AG08395 (cell line): Measurements from ENCODE around the gene OR9G1.
"Not testable (repeated sequence)": the region's sequence is repeated elsewhere in the genome, so short reads cannot be mapped to it uniquely, and the experiment has no call there.

Experiments used
- DNase-seq: peaks from one replicate; pipeline ENCODE4 v3.0.0; 2012; ENCODE audit warnings: mixed read lengths, low spot score

OR9G1 gene, protein sequence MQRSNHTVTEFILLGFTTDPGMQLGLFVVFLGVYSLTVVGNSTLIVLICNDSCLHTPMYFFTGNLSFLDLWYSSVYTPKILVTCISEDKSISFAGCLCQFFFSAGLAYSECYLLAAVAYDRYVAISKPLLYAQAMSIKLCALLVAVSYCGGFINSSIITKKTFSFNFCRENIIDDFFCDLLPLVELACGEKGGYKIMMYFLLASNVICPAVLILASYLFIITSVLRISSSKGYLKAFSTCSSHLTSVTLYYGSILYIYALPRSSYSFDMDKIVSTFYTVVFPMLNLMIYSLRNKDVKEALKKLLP

DNA sequence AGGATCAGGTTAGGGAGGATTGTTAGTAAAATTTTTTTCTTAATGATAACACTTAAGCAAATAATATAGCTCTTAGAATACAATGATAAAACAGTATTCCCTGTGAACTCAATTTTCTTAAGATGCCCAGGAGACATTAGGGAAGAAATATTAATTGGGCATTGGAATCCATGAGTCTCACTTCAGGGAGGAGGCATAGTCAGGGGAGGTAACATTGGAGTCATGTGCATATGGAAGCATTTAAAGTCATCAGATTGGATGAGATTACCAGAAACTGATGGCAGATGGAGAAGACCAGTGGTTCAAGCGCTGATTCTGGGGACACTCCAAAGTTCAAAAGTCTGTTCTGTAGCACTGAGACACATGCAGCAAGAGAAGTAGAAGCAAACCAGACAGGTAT lies at the start of gene OR9G1:
TSS of gene OR9G1 (plus strand) at position 301 of the 400 bp plus-strand sequence. CDS start 1,293 bp downstream, outside the sequence.
- DNase-seq, result no peak

DNA sequence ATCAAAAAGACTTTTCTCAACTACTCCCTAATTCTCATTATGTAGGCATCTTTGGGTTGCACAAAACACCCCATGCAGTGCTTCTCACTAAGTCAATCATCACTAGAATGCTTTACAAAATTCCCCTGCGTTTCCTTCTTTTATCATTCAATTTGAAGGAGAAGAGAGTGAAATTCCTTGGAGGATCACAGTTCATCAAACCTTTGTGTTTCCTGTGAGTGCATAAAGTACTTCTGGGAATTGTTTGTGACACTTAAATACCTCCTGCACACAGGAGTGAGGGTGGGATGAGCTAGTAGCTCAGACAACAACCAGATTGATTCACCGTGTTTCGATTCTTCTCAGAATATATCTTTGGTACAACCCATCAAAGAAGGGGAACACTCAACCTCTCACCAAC lies 39.1 kb upstream of the OR9G1 start:
- DNase-seq, result no peak

DNA sequence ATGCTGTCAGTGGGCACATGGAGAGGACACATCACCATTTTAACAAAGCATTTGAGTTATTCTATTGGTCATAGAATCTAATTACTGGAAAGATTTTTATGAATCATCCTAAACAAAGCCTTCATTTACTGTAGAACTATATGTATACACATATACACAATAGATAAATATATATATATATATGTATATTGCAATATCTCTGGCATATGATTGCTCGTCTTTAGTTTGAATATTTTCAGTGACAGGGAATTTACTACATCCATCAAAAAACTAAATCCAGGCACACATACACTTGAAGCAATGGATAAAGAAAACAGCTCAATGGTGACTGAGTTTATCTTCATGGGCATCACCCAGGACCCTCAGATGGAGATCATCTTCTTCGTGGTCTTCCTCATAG lies 35.5 kb upstream of the OR9G1 start, which contains the start of gene OR5AR1:
TSS of gene OR5AR1 (plus strand) at position 301 of the 400 bp plus-strand sequence. CDS start at position 301, 0 bp downstream.
- DNase-seq, result no peak

DNA sequence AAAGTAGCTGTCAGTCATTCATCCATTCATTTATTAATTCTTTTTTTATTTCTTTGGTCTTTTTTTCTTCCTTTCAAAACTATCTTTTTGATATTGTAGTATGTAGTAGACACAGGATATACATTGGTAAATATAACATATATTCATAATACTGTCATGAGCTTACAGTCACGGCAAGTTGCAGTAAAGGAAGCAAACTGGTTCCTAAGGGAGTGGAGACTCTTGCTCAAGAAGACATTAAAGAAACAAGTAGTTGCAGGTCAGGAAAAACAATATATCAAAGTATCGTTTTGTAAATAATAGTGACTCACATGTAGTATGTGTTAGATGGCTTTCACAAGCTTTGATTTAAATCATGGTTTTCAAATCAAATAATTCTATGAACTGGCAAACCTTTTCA lies 27.9 kb upstream of the OR9G1 start:
- DNase-seq, result no peak

DNA sequence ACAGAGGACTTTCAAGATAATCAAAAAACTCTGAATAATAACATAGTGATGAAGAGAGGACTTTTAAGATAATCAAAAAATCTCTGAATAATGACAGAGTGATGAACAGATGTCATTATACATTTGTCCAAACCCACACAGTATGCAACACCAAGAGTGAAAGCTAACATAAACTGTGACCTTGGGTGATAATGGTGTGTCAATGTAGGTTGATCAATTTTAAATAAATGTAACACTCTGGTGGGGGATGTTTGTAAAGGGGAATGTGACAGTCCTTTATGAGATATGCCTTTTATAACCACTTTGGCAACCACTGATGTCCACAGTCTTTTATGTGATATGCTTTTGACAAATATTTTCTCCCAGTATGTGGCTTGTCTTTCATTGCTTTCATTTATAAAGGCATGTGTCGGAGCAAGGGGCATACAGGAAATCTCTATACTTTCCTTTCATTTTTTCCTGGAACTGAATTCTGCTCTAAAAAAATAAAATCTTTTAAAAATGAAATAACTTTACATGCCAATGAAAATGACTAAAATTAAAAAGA lies 10.3 kb upstream of the OR9G1 start:
- no peak for DNase-seq

DNA sequence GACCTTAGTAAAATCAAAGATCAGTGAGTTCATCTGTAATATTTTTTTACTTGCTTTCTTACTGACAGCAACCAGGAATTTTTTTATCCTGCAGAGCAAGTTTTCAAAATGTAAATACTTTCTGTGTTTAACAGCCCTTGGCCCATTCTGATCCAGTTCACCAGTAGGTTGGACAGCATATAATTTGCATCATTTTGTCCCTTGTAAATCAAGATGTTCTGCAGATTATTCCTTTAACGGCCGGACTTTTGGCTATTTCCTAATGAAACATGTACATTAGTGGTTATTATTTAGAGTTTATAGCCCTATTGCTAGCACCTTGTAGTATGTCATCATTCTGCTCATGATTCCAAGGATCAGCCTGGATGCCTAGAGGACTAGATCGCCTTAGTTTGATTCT lies 7.7 kb upstream of the OR9G1 start:
- DNase-seq, result not testable (repeated sequence)

DNA sequence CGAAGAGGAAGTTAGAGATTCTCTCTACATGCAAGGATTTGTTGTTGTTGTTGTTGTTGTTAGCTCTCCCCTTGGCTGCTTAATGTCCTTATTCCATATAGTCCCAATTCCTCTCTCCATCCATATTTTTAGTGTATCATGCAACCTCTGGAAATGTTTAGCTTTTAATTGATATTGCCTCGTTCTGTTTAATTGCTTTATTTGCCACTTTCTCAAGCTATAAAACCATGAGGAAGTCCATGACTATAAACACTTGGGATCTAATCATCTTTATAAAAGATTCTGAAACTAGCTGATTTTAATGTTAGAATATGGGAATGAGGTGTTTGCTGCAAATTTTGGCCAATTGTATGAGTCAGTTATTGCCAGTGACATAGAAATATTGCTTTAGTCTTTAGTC lies 5.5 kb upstream of the OR9G1 start:
- no peak for DNase-seq

DNA sequence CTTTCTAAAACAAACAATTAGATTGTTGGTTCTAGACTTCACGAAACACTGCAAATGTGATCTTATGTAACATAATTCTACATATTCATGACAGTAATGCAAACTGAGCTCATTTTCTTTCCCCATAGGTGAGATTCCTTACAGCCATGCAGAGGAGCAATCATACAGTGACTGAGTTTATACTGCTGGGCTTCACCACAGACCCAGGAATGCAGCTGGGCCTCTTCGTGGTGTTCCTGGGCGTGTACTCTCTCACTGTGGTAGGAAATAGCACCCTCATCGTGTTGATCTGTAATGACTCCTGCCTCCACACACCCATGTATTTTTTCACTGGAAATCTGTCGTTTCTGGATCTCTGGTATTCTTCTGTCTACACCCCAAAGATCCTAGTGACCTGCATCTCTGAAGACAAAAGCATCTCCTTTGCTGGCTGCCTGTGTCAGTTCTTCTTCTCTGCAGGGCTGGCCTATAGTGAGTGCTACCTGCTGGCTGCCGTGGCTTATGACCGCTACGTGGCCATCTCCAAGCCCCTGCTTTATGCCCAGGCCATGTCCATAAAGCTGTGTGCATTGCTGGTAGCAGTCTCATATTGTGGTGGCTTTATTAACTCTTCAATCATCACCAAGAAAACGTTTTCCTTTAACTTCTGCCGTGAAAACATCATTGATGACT lies 1.5 kb downstream of the OR9G1 start:
- no peak for DNase-seq

DNA sequence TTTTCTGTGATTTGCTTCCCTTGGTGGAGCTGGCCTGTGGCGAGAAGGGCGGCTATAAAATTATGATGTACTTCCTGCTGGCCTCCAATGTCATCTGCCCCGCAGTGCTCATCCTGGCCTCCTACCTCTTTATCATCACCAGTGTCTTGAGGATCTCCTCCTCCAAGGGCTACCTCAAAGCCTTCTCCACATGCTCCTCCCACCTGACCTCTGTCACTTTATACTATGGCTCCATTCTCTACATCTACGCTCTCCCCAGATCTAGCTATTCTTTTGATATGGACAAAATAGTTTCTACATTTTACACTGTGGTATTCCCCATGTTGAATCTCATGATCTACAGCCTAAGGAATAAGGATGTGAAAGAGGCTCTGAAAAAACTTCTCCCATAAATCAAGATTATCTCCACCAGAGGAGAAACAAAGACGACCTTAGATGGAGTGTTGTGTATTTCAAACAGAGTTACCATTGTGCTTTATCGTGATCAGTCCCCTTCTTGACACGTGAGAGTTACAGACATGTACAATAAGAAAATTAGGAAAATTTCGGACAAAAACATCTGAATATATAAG lies 2.1 kb downstream of the OR9G1 start:
- DNase-seq, result no peak

DNA sequence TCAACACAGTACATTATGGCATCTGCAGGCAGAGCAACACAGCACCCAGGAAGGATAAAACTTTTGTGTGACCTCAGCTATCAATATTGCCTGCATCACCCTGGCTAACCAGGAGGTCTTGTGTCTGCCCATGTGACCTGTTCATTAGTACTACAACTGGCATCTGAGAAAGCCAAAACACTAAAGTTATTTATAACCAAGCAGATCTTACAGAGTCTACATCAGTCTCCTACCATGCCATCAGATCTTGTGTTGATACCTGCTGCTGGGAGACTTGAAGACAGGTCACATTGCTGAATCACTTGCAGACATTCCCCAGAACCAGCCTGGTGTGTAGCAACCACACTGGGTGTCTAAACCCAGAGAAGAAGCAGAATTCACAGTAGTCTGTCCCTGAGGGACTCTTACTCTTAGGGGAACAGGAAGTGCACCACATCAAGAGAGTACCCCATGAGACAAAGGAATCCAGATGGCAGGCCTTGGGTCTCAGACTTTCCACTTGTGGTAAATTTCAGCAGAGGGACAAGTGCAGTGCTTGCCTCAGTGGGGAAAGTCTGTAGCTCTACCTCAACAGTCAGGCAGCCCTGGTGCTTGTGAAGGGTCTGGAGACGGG lies 7.0 kb downstream of the OR9G1 start:
- DNase-seq, result no peak

DNA sequence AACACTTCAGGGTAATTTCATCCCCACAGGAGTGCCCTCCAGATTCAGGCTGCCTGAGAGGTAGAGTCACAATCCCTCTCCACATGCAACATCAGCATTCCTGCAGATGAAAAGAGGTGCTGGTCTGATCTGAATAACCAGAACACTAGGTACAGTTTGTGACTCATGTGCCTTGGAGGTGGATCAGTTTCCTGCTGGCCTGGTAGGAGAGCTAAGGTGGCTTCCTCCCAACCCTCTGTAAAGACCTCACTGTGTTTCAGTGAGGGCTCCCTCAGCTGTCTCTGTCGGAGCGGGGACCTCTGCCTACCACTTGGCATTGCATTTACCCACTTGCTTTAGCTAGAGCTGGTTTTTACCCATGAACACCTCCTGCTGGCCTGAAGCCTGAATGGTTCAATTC lies 7.6 kb downstream of the OR9G1 start:
- DNase-seq, result no peak

DNA sequence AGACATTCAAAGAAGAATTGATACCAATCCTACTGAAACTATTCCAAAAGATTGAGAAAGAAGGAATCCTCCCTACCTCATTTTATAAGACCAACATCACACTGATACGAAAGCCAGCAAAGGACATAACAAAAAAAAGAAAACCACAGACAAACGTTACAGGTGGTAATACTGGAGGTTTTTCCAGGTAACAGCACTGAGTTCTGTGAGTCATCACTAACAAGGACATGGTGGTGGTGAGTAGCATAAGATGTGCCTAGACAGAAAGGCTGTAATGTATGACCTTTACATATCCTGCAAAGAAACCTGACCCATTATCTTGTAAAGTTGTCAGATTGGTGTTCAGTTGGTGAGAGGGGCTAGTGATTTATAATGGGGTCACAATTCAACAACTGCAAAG lies 15.3 kb downstream of the OR9G1 start:
- DNase-seq, result no peak

DNA sequence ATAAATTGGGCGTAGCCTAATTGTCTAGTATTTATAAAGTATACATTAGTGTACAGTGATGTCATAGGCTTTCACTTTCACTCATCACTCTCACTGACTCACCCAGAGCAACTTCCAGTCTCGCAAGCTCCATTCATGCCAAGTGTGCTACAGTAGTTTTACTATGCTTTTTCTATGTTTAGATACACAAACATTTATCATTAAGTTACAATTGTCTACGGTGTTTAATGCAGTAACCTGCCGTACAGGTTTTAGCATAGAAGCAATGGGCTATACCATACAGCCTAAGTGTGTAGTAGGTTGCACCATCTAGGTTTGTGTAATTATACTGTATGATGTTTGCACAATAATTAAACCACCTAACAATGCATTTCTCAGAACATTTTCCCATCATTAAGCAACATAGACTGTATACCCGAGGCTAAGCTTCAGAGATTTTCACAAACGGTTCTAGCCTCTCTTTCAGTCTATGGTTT lies 17.5 kb downstream of the OR9G1 start:
- DNase-seq, result no peak

DNA sequence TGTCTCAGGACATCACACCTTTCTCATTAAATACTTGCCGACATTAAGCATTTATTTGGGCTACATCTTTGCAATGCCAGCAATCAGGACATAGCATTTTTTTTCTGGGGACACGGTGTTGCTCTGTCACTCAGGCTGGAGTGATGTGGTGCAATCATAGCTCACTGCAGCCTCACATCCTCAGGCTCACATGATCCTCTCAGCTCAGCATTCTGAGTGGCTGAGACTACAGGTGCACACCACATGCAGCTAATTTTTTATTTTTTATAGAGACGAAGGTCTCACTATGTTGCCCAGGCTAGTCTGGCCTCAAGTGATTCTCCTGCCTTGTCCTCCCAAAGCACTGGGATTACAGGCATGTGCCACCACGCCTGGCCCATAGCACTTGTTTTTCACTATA lies 21.6 kb downstream of the OR9G1 start:
- DNase-seq, result no peak

DNA sequence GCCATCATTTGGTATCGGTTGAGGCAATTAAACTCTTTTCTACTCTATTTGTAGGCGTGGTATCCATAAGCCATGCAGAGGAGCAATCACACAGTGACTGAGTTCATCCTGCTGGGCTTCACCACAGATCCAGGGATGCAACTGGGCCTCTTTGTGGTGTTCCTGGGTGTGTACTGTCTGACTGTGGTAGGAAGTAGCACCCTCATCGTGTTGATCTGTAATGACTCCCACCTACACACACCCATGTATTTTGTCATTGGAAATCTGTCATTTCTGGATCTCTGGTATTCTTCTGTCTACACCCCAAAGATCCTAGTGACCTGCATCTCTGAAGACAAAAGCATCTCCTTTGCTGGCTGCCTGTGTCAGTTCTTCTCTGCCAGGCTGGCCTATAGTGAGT lies 41.2 kb downstream of the OR9G1 start:
- DNase-seq, result no peak

DNA sequence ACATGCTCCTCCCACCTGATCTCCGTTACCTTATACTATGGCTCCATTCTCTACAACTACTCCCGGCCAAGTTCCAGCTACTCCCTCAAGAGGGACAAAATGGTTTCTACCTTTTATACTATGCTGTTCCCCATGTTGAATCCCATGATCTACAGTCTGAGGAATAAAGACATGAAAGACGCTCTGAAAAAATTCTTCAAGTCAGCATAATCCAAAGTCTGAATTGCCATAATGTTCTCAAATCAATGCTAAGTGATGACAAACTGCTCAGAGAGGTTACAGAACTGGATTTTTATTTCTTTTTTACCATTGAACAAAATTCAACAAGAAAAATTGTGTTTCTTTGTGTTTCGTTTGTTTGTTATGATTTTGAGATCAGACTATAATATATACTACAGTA lies 42.0 kb downstream of the OR9G1 start:
- DNase-seq, result no peak

DNA sequence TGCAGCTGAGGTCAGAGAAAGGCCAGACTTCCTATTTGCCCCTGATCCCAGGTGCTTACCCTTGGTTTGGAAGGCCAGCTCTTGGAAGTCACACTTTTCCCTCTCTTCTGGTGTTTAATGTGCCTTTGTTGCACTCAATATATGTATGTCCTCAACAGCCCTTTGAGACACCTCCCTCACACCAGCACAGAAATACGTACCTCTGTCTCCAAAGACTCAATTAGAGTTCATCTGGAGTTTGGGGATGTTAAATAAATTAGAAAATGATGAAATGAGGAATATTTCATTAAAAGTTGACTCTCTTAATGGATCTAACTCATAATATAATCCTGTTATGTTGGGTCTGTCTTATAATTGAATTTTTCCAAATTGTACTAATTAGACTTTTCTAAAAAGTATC lies 49.7 kb downstream of the OR9G1 start, which contains the start of gene OR9G4:
TSS of gene OR9G4 (minus strand) at position 101 of the 400 bp plus-strand sequence. CDS start 4,931 bp downstream, outside the sequence.
- no peak for DNase-seq

DNA sequence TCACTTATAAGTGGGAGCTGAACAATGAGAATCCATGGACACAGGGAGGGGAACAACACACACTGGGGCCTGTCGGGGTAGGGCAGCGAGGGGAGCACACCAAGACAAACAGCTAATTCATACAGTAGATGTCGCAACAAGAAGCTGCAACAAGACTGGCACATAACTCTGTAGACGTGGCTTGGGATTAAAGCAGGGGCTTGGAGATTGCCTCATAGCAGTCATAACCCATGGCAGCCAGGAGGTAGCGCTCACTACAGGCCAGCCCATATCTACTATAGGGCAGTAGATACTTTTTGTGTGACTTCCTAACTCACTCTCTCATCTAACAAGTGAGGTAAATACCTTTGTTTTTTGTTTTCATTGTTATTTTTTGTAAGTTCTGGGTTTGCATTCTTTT lies 51.3 kb downstream of the OR9G1 start:
- no peak for DNase-seq

DNA sequence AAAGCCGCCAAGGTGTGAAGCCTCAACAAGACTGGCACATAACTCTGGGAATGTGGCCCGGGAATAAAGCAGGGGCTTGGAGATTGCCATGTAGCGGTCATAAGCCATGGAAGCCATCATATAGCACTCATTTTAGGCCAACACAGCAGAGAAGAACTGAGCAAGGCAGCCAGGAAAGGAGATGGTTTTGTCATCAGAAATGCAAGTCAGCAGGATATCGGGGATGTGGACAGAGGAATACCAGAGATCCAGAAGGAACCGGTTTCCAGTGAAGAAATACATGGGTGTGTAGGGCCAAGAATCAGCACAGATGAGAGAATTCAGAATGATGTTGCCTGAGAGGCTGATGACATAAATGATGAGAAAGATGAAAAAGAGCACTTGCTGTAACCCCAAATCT lies 52.6 kb downstream of the OR9G1 start:
- DNase-seq, result no peak
